Skin epidermis (tissue), 12 donors: Measurements from ENCODE around the gene IFNL3.
A peak's percentile ranks its signal among the peaks of the same experiment; 100 is the strongest.

ENCODE experiments used
- H3K27ac ChIP-seq, 21 experiments: fragments of 200-600 bp; sonication (generic) in 11 of 21; one replicate each; pipeline ENCODE4 v1.5.0; 2020; ENCODE audit warnings: mild to moderate bottlenecking in 3 of 21, inconsistent platforms in 2 of 21, moderate library complexity in 2 of 21
- H3K4me3 ChIP-seq, 7 experiments: fragments of 200-600 bp; sonication (generic) in 2 of 7; one replicate each; pipeline ENCODE4 v1.5.0; 2020; ENCODE audit warnings: inconsistent platforms in 2 of 7, mild to moderate bottlenecking in 2 of 7, moderate library complexity in 1 of 7

Gene IFNL3

DNA sequence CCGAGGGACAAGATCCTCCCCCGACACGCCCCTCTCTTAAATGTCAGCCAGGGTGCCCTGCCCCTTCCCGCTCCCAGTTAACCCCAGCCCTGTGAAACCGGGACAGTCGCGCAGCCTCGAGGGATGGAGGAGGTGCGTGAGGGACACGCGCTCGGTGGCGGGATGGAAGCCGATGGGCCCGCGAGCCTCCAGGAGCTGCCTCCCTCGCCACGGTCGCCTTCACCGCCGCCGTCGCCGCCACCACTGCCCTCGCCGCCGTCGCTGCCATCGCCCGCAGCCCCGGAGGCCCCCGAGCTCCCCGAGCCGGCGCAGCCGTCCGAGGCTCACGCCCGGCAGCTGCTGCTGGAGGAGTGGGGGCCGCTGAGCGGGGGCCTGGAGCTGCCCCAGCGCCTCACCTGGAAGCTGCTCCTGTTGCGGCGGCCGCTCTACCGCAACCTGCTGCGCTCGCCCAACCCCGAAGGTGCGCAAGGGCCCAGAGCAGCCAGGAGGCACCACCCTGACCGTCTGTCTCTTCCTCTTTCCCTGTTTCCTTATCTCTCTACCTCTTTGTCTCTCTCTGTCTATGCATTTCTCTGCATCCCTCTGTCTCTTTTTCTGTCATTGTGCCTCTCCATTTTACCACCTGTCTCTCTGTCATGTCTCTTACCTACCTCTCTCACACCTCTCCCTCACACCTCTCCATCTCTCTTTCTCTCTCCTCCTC lies 47.8 kb downstream of the IFNL3 start, which contains the start of gene NCCRP1:
NCCRP1 (plus strand) TSS at position 105 of the 703 bp plus-strand sequence; CDS start at position 124, 19 bp downstream.
- Histone ChIP-seq H3K27ac (peak within 1 kb of the TSS in 16 of 21 experiments; percentile 3 to 63 (median 48)), H3K4me3 (peak within 1 kb of the TSS in 6 of 7 experiments; percentile 10 to 32 (median 20))

DNA sequence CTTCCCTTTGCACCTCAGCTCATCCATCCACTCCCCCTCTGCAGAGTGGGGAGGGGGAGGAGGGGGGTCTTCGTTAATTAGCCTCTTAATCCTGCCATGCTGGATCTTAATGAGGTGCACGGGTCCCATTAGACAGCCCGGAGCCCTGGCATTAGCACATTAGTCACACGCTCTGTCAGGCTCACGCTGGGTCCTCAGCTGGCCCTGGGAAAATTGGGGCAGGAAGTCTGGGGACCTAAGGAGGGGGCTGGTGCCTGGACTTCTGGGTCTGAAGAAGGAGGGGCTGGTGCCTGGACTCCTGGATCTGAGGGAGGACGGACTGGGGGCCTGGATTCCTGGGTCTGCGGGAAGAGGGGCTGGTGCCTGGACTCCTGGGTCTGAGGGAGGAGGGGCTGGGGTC lies 48.5 kb downstream of the IFNL3 start:
- Histone ChIP-seq H3K4me3 (no peak overlapping the region), H3K27ac (peak overlapping the region in 10 of 21 experiments; percentile 0 to 60 (median 30))

DNA sequence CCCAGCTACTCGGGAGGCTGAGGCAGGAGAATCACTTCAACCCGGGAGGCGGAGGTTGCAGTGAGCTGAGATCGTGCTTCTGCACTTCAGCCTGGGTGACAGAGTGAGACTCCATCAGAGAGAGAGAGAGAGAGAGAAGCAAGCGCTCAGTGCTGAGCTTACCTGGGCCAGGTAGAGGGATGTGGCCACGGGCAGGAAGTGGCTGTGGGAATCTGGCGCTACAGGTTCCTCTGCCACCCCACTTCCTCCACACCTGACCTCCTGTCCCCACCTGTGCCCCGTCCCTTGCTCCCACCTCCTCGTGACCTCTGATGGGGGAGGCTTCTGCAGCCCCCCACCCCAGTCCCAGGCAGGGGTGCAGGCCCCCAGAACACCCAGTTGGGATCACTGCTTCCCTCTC lies 49.1 kb downstream of the IFNL3 start:
- H3K27ac ChIP-seq: peak overlapping the region in 10 of 21 experiments; percentile 3 to 54 (median 32)
- H3K4me3 ChIP-seq: no peak overlapping the region

DNA sequence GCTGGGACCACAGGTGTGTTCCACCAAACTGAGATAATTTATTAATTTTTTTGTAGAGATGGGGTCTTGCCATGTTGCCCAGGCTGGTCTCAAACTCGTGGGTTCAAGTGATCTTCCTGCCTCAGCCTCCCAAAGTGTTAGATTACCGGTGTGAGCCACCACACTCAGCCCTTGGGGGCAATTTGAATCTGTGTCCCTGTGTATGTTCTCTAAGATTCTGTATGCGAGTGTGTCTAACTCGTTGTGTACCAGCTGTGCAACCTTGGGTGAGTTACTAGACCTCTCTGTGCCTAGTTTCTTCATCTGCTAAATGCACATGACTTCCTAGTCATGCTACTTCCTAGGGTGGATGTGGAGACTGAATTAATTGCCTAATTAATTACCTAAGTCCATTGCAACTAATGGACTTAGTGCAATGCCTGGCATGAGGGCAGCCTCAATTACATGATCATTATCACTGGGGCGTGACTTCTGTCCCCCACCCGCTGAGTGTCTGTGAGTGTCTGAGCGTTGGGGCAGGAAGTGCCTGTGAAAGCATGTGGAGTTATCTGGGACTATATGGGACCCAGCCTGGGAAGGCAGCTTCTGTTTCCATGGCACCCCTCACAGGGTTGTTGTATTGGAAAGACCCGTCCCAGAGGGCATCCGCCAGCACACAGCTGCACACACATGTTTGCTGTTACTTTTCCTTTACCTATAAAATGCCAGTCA lies 49.8 kb downstream of the IFNL3 start:
- H3K27ac ChIP-seq: peak overlapping the region in 8 of 21 experiments; percentile 24 to 54 (median 34)
- no peak overlapping the region for H3K4me3 ChIP-seq

DNA sequence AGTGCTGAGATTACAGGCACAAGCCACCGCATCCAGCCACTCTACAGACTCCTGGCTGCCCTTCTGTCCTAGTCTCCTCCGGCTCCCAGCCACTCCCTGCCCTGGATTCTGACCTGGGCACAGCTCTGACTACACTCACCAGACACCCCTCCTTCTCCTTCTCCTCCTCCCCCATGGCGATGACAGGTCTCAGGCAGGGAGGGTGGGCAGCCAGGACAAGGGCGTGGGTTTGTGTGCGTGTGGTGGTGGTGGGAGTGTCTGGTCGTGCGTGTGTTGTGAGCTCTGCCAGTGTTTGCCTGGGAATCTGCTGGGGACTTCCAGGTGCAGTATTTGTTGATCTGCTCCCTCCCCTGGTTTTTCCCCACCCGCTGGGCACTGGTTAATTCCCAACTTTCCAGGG lies 51.0 kb downstream of the IFNL3 start:
- Histone ChIP-seq H3K4me3 (no peak overlapping the region), H3K27ac (no peak overlapping the region)
